ENCODE measurements around the gene DEDD2. TPM values are rescaled to one million over a fixed set of nuclear protein-coding genes. Genes with fewer than 3 reads are reported as not detected.

The DEDD2 gene
- polyA plus RNA-seq, 3 donors = 125 to 141 (median 133) TPM

GRCh38 chr19:42189133-42189532 is 28.3 kb downstream of the DEDD2 start:
- H3K4me1 ChIP-seq (ENCODE audit: control insufficient read depth in 1 of 2, insufficient read depth in 2 of 2, low read length in 2 of 2) = peaks cover 36 to 50% of the 10 kb centered on the region in 2 donors
- H3K27me3 Mint-ChIP-seq (ENCODE audit: low read depth in 3 of 3) = peaks cover 4 to 7% (median 5%) of the 10 kb centered on the region in 3 donors
- H3K9me3 ChIP-seq (replicated peaks in 1 of 2; ENCODE audit: control insufficient read depth in 1 of 2, insufficient read depth in 1 of 2, low read length in 2 of 2) = peaks cover 0 to 3% of the 10 kb centered on the region in 2 donors
- DNase-seq = no peak
- H3K27me3 ChIP-seq (ENCODE audit: control insufficient read depth in 2 of 2, insufficient read depth in 2 of 2, low read length in 2 of 2) = no peaks in the 10 kb centered on the region
- no peaks in the 10 kb centered on the region for H4K20me1 ChIP-seq (ENCODE audit: insufficient read depth, low read length)
- WGBS (ENCODE audit: insufficient coverage) = 81% methylated on average over 2 of the region's 3 CpGs
- no peak for TF ChIP-seq CTCF (IDR thresholded peaks at IDR 0.05)
- no peak overlapping the region for H2AFZ ChIP-seq (ENCODE audit: insufficient read depth, low read depth, low read length, poor library complexity, severe bottlenecking)
- H3K4me3 Mint-ChIP-seq = no peak overlapping the region
- H3K36me3 ChIP-seq (replicated peaks in 1 of 2; ENCODE audit: control insufficient read depth in 1 of 2, insufficient read depth in 2 of 2, low read length in 2 of 2) = no peaks in the 10 kb centered on the region
- no peak overlapping the region for H3K4me2 ChIP-seq (replicated peaks; ENCODE audit: extremely low read depth, low read length, poor library complexity, severe bottlenecking)
- peaks cover 56% of the 10 kb centered on the region for H3K4me1 Mint-ChIP-seq
- H3K9me3 Mint-ChIP-seq = peaks cover 0 to 13% (median 6%) of the 10 kb centered on the region in 7 donors
- no peak overlapping the region for H3K9ac ChIP-seq (ENCODE audit: insufficient read depth, low read length, poor library complexity, severe bottlenecking)
- H3K36me3 Mint-ChIP-seq = peaks cover under 1 to 10% of the 10 kb centered on the region in 2 donors
- no peak overlapping the region for H3K27ac Mint-ChIP-seq
- H3K27ac ChIP-seq (ENCODE audit: low read depth in 1 of 2, low read length in 2 of 2) = no peak overlapping the region
- intact Hi-C loops (cut with micrococcal nuclease) = no loop called here
- H3K4me3 ChIP-seq (replicated peaks in 1 of 3; ENCODE audit: low read depth in 2 of 3, low read length in 3 of 3) = no peak overlapping the region
- no peaks in the 10 kb centered on the region for H3K79me2 ChIP-seq (ENCODE audit: insufficient read depth, low read length)

- Histone ChIP-seq H3K36me3 (replicated peaks in 1 of 2; ENCODE audit: control insufficient read depth in 1 of 2, insufficient read depth in 2 of 2, low read length in 2 of 2) (no peaks in the 10 kb centered on the region), H3K4me3 (replicated peaks in 1 of 3; ENCODE audit: low read depth in 2 of 3, low read length in 3 of 3) (no peak overlapping the region), H4K20me1 (ENCODE audit: insufficient read depth, low read length) (no peaks in the 10 kb centered on the region), H3K79me2 (ENCODE audit: insufficient read depth, low read length) (no peaks in the 10 kb centered on the region), H3K4me1 (ENCODE audit: control insufficient read depth in 1 of 2, insufficient read depth in 2 of 2, low read length in 2 of 2) (peaks cover 41 to 55% of the 10 kb centered on the region in 2 donors), H3K27me3 (ENCODE audit: control insufficient read depth in 2 of 2, insufficient read depth in 2 of 2, low read length in 2 of 2) (no peaks in the 10 kb centered on the region), H3K9me3 (replicated peaks in 1 of 2; ENCODE audit: control insufficient read depth in 1 of 2, insufficient read depth in 1 of 2, low read length in 2 of 2) (peaks cover 0 to 3% of the 10 kb centered on the region in 2 donors), H3K4me2 (replicated peaks; ENCODE audit: extremely low read depth, low read length, poor library complexity, severe bottlenecking) (no peak overlapping the region), H3K27ac (ENCODE audit: low read depth in 1 of 2, low read length in 2 of 2) (no peak overlapping the region), H3K9ac (ENCODE audit: insufficient read depth, low read length, poor library complexity, severe bottlenecking) (no peak overlapping the region), H2AFZ (ENCODE audit: insufficient read depth, low read depth, low read length, poor library complexity, severe bottlenecking) (no peak overlapping the region)
- WGBS (ENCODE audit: insufficient coverage) = no CpG with 5 or more reads among the region's 1 CpG
- H3K27ac Mint-ChIP-seq = no peak overlapping the region
- DNase-seq = no peak
- H3K36me3 Mint-ChIP-seq = peaks cover 0 to 10% of the 10 kb centered on the region in 2 donors
- peaks cover 60% of the 10 kb centered on the region for H3K4me1 Mint-ChIP-seq
- TF ChIP-seq CTCF (IDR thresholded peaks at IDR 0.05) = no peak
- peaks cover 4 to 8% (median 6%) of the 10 kb centered on the region in 3 donors for H3K27me3 Mint-ChIP-seq (ENCODE audit: low read depth in 3 of 3)
- intact Hi-C loops (cut with micrococcal nuclease) = no loop called here
- H3K4me3 Mint-ChIP-seq = no peak overlapping the region
- H3K9me3 Mint-ChIP-seq = peaks cover 0 to 10% (median 4%) of the 10 kb centered on the region in 7 donors
These were observed 28.8 kb downstream of the DEDD2 start for GRCh38 chr19:42188665-42189064.
